ENCODE measurements around the gene FAM170B. TPM values are rescaled to one million over a fixed set of nuclear protein-coding genes. Genes with fewer than 3 reads are reported as not detected.

Gene FAM170B
- total RNA-seq, 2 donors from 2014 or later: not detected

DNA sequence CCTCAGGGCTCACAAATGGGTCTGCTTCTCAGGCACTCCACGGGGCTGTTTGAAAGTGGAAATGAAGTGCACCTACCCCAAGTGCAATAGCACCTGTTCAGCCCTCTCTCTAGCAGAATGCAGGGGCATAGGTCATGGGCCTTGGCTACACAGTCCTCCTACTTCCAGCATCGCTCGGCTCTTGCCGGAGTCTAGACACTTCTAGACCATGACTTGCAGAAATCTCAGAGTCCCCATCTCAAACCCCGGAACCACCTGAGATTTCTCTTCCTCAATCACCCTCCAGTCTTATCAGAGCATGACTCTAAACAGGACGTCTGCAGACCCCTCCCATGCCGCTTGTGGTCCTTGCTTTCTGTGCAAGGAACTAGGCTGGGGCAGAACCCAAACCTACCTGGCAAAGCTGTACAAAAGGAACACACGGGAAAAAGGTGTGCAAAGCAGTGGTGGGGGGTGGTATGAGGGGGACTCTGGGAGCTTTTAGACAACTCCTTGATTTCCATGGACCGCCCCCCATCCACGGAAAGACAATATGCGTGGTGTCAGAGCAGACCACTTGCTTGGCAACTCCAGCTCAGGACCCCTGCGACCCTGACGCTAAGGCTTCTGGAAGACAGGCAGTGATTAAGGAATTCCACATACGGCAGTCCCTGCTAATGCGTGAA, 40.6 kb upstream of the FAM170B start:
- H3K4me1 Mint-ChIP-seq: peaks cover 22% of the 10 kb centered on the region

DNA sequence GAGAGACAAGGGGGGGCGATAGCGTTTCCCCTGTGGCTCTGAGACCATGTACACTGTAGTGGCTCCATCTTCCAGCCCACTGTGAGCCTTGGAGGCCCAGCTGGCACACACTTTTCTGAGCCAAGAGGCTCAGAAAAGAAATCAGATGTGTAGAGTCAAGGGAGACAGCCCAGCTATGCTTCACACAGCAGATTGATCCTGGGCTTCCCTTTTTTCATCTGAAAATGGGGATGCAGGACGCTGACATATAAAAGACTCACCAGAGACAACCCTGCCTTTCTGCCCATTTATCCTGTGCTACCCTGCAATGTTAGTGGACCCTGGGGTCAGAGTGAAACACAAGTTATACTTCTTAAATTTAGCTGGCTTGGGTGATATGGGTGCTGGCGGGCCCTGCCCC, 40.0 kb upstream of the FAM170B start:
- no peaks in the 10 kb centered on the region for H3K36me3 ChIP-seq (ENCODE audit: control insufficient read depth, insufficient read depth, low read length)
- no peak overlapping the region for H3K27ac Mint-ChIP-seq
- H3K4me1 ChIP-seq (ENCODE audit: control insufficient read depth, insufficient read depth, low read length): no peaks in the 10 kb centered on the region
- H3K4me3 Mint-ChIP-seq: no peak overlapping the region
- no peaks in the 10 kb centered on the region for H3K27me3 ChIP-seq (ENCODE audit: control insufficient read depth, insufficient read depth, low read length, poor library complexity, severe bottlenecking)
- TF ChIP-seq, protein P1, sequence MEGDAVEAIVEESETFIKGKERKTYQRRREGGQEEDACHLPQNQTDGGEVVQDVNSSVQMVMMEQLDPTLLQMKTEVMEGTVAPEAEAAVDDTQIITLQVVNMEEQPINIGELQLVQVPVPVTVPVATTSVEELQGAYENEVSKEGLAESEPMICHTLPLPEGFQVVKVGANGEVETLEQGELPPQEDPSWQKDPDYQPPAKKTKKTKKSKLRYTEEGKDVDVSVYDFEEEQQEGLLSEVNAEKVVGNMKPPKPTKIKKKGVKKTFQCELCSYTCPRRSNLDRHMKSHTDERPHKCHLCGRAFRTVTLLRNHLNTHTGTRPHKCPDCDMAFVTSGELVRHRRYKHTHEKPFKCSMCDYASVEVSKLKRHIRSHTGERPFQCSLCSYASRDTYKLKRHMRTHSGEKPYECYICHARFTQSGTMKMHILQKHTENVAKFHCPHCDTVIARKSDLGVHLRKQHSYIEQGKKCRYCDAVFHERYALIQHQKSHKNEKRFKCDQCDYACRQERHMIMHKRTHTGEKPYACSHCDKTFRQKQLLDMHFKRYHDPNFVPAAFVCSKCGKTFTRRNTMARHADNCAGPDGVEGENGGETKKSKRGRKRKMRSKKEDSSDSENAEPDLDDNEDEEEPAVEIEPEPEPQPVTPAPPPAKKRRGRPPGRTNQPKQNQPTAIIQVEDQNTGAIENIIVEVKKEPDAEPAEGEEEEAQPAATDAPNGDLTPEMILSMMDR (conservative IDR thresholded peaks at IDR 0.05): no peak
- H3K27ac ChIP-seq (ENCODE audit: low read depth, low read length): no peak overlapping the region
- no peaks in the 10 kb centered on the region for H3K9me3 ChIP-seq (ENCODE audit: control insufficient read depth, low read length)
- peaks cover 22% of the 10 kb centered on the region for H3K4me1 Mint-ChIP-seq
- no peak overlapping the region for H3K4me3 ChIP-seq (ENCODE audit: low read length)
- no peaks in the 10 kb centered on the region for H3K9me3 Mint-ChIP-seq
- no peak overlapping the region for H3K9ac ChIP-seq (ENCODE audit: extremely low read depth, low read length, poor library complexity, severe bottlenecking)
- 95 to 100% methylated on average over 3 to 4 of the region's 4 CpGs for WGBS, 2 experiments (ENCODE audit: insufficient coverage in 1 of 2, insufficient read length in 1 of 2)
- no peak for DNase-seq
- H3K27me3 Mint-ChIP-seq (ENCODE audit: insufficient read depth): no peaks in the 10 kb centered on the region
- no peaks in the 10 kb centered on the region for H3K36me3 Mint-ChIP-seq (ENCODE audit: low read depth)

More for the DNA sequence above, 40.6 kb upstream of the FAM170B start:
- H3K36me3 ChIP-seq (ENCODE audit: control insufficient read depth, insufficient read depth, low read length): no peaks in the 10 kb centered on the region
- 90 to 92% methylated on average over 10 to 15 of the region's 15 CpGs for WGBS, 2 experiments (ENCODE audit: insufficient coverage in 1 of 2, insufficient read length in 1 of 2)
- H3K9me3 Mint-ChIP-seq: no peaks in the 10 kb centered on the region
- no peak overlapping the region for H3K9ac ChIP-seq (ENCODE audit: extremely low read depth, low read length, poor library complexity, severe bottlenecking)
- TF ChIP-seq, protein P1 (conservative IDR thresholded peaks at IDR 0.05): no peak
- H3K36me3 Mint-ChIP-seq (ENCODE audit: low read depth): no peaks in the 10 kb centered on the region
- H3K4me1 ChIP-seq (ENCODE audit: control insufficient read depth, insufficient read depth, low read length): no peaks in the 10 kb centered on the region
- no peaks in the 10 kb centered on the region for H3K27me3 Mint-ChIP-seq (ENCODE audit: insufficient read depth)
- no peak overlapping the region for H3K27ac ChIP-seq (ENCODE audit: low read depth, low read length)
- peak overlapping the region; percentile 78 for H3K27ac Mint-ChIP-seq
- H3K9me3 ChIP-seq (ENCODE audit: control insufficient read depth, low read length): no peaks in the 10 kb centered on the region
- no peaks in the 10 kb centered on the region for H3K27me3 ChIP-seq (ENCODE audit: control insufficient read depth, insufficient read depth, low read length, poor library complexity, severe bottlenecking)
- no peak for DNase-seq
- H3K4me3 Mint-ChIP-seq: no peak overlapping the region
- no peak overlapping the region for H3K4me3 ChIP-seq (ENCODE audit: low read length)

DNA sequence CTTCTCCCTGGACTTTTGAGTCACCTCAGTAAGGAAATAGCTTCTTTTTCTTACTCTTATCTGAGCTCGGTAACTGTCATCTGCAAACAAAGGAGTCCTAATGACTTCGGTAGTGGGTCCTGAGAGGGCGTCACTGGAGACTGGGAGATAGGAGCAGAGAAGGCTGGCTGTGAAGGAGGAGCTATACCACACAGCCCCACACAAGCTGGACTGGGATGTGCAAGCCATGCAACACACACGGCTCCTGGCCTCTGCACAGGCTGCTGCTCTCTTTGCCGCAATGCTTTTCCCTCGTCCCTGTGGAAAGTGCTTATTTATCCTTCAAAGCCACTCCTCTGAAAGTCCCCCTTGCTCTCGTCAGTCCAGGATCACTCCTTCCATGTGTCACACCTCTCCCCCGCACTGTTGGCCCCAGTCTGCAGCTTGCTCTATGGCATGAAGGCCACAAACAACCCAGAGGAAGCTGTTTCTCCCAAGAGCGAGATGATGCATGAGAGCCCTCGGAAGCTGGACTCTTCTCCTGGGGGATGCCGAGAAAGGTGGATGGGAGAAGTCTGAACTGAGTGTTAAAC, 39.5 kb upstream of the FAM170B start:
- Histone ChIP-seq H3K4me1 (ENCODE audit: control insufficient read depth, insufficient read depth, low read length) (no peaks in the 10 kb centered on the region), H3K4me3 (ENCODE audit: low read length) (no peak overlapping the region), H3K9me3 (ENCODE audit: control insufficient read depth, low read length) (no peaks in the 10 kb centered on the region), H3K9ac (ENCODE audit: extremely low read depth, low read length, poor library complexity, severe bottlenecking) (no peak overlapping the region), H3K36me3 (ENCODE audit: control insufficient read depth, insufficient read depth, low read length) (no peaks in the 10 kb centered on the region), H3K27me3 (ENCODE audit: control insufficient read depth, insufficient read depth, low read length, poor library complexity, severe bottlenecking) (no peaks in the 10 kb centered on the region), H3K27ac (ENCODE audit: low read depth, low read length) (no peak overlapping the region)
- TF ChIP-seq, protein P1 (conservative IDR thresholded peaks at IDR 0.05): no peak
- Mint-ChIP-seq H3K9me3 (no peaks in the 10 kb centered on the region), H3K4me1 (peaks cover 22% of the 10 kb centered on the region), H3K36me3 (ENCODE audit: low read depth) (no peaks in the 10 kb centered on the region), H3K4me3 (no peak overlapping the region), H3K27me3 (ENCODE audit: insufficient read depth) (no peaks in the 10 kb centered on the region), H3K27ac (no peak overlapping the region)
- DNase-seq: no peak
- WGBS, 2 experiments (ENCODE audit: insufficient coverage in 1 of 2, insufficient read length in 1 of 2): 81 to 88% methylated on average over 8 to 11 of the region's 11 CpGs
